H1 (cell line): Measurements from ENCODE around the gene DCK. TPM values are rescaled to one million over a fixed set of nuclear protein-coding genes. Genes with fewer than 3 reads are reported as not detected.

Source experiments
- ASH2L ChIP-seq: fragments of 200-600, 300-600 bp; sonication (generic); IDR thresholded peaks from one replicate; pipeline ENCODE4 v1.7.1; 2017; ENCODE audit warnings: low read length
- GABPA ChIP-seq: IDR thresholded peaks from 2 replicates; pipeline ENCODE4 v1.6.1; 2011; ENCODE audit warnings: mild to moderate bottlenecking, low read length, moderate library complexity, borderline replicate concordance; ENCODE audit not compliant: insufficient read depth
- NRF1 ChIP-seq: IDR thresholded peaks from 2 replicates; pipeline ENCODE4 v1.6.1; 2011; ENCODE audit warnings: mild to moderate bottlenecking, low read depth, low read length, improper control_type of control experiment
- RAD21 ChIP-seq, 2 experiments: IDR thresholded peaks in 1 of 2; conservative IDR thresholded peaks in 1 of 2; 2 replicates each; pipeline ENCODE4 v1.6.1; 2011; ENCODE audit warnings: low read depth in 2 of 2, low read length in 2 of 2, improper control_type of control experiment in 1 of 2, inconsistent platforms in 1 of 2, mild to moderate bottlenecking in 1 of 2, moderate library complexity in 1 of 2
- SP4 ChIP-seq: IDR thresholded peaks from 2 replicates; pipeline ENCODE4 v1.6.1; 2012; ENCODE audit warnings: low read length, inconsistent platforms
- SUZ12 ChIP-seq: fragments of 200-600 bp; sonication (generic); IDR thresholded peaks from 2 replicates; pipeline ENCODE4 v1.6.1; 2012; ENCODE audit warnings: mild to moderate bottlenecking, inconsistent platforms, low read length, moderate library complexity, mixed read lengths
- polyA plus RNA-seq, 7 experiments: library from polyadenylated mRNA; depleted of rRNA in 3 of 7; stranded (reverse) in 5 of 7; unstranded in 2 of 7; fragments of >200 nt in 5 of 7; fragments of 200-250 nt in 2 of 7; gene quantifications; 1 replicate in 5 of 7; 2 replicates in 1 of 7; 4 replicates in 1 of 7; pipeline versions ENCODE4 v1.2.1 to v1.2.3, GENCODE V29; 2011 to 2013; ENCODE audit warnings: missing spikeins in 2 of 7, mixed read lengths in 2 of 7
- total RNA-seq: library from RNA; stranded (reverse); fragmentation: NEBNext Ultra II Directional; extraction: Animal tissue kit (Norgen Biotek cat#: 25700); gene quantifications from 2 replicates; pipeline ENCODE4 v1.2.1, GENCODE V29; 2021

Gene DCK
- total and polyA plus RNA-seq, 2 of the 8 experiments (the other 6 are each of a cell fraction or from before 2014, with no cell fraction given), result 4.8 to 18.1 TPM

GRCh38 chr4:71020611-71021010 is 27.2 kb downstream of the DCK start (continued):
- TF ChIP-seq ASH2L (no peak), SUZ12 (no peak), SP4 (no peak), NRF1 (no peak), RAD21 (IDR thresholded peaks at IDR 0.05 in 1 of 2, conservative IDR thresholded peaks at IDR 0.05 in 1 of 2; ENCODE audit: low read depth in 2 of 2, low read length in 2 of 2) (no peak), GABPA (no peak)
